Measurements from ENCODE around the gene PC.

GRCh38 chr11:66845876-66846212 is 112.3 kb downstream of the PC start:
- TF ChIP-seq CTCF (IDR thresholded peaks at IDR 0.05 in 8 of 11, conservative IDR thresholded peaks at IDR 0.05 in 3 of 11), result no peak
- TF ChIP-seq POLR2A (IDR thresholded peaks at IDR 0.05), result no peak
- no peak for TF ChIP-seq POLR2AphosphoS5 (IDR thresholded peaks at IDR 0.05)
